OCI-LY7 (cell line): Measurements from ENCODE around the gene LPGAT1. TPM values are rescaled to one million over a fixed set of nuclear protein-coding genes. Genes with fewer than 3 reads are reported as not detected.

Experiments
- BruUV-seq: library from RNA; stranded (reverse); fragments of 400-500 nt; replicated peaks from 2 replicates; lab custom pipeline; 2021; lab: Mats Ljungman, UMichigan
- CTCF ChIA-PET: fragments of 300-600 bp; sonication (Branson Sonifier 250); formaldehyde crosslinking; loops from one replicate; lab custom pipeline; 2022; ENCODE audit warnings: antibody characterized with exemption; ENCODE audit not compliant: unreplicated experiment; lab: Charles Lee
- POLR2A ChIA-PET: fragments of 300-600 bp; sonication (Branson Sonifier 250); formaldehyde crosslinking; loops from one replicate; lab custom pipeline; 2022; ENCODE audit warnings: antibody characterized with exemption; lab: Charles Lee
- DNase-seq: peaks from one replicate; pipeline ENCODE4 v3.0.0-alpha.2; 2015; ENCODE audit warnings: low spot score
- H2AFZ ChIP-seq: fragments of 200-600 bp; sonication (generic), shearing (Covaris generic); 2 replicates; pipeline ENCODE4 v1.6.1; 2014; ENCODE audit warnings: mild to moderate bottlenecking, antibody characterized with exemption, low read length, moderate library complexity
- H3K27ac ChIP-seq: fragments of 200-600 bp; sonication (generic); 2 replicates; pipeline ENCODE4 v1.5.1; 2014; ENCODE audit warnings: mixed run types, low read depth, mild to moderate bottlenecking, moderate library complexity, low read length, inconsistent platforms; ENCODE audit not compliant: poor library complexity, severe bottlenecking
- H3K36me3 ChIP-seq: fragments of 200-600 bp; sonication (generic); 2 replicates; pipeline ENCODE4 v1.6.1; 2014; ENCODE audit warnings: mild to moderate bottlenecking, antibody characterized with exemption, low read length, moderate library complexity, mixed read lengths; ENCODE audit not compliant: insufficient read depth
- H3K4me1 ChIP-seq: fragments of 200-600 bp; sonication (generic); 2 replicates; pipeline ENCODE4 v1.5.1; 2014; ENCODE audit warnings: mild to moderate bottlenecking, low read length; ENCODE audit not compliant: insufficient read depth, poor library complexity, severe bottlenecking
- H3K4me2 ChIP-seq: fragments of 200-600 bp; sonication (generic); 2 replicates; pipeline ENCODE4 v1.6.1; 2014; ENCODE audit warnings: mild to moderate bottlenecking, low read length
- H3K4me3 ChIP-seq: fragments of 200-600 bp; sonication (generic); 2 replicates; pipeline ENCODE4 v1.5.1; 2014; ENCODE audit warnings: mild to moderate bottlenecking, low read depth, low read length; ENCODE audit not compliant: poor library complexity, severe bottlenecking
- H3K79me2 ChIP-seq: fragments of 200-600 bp; sonication (generic); 2 replicates; pipeline ENCODE4 v1.6.1; 2016; ENCODE audit warnings: low read depth, mild to moderate bottlenecking, low read length, moderate library complexity, mixed read lengths; ENCODE audit not compliant: insufficient read depth
- H3K9me2 ChIP-seq: fragments of 200-600 bp; sonication (generic); 2 replicates; pipeline ENCODE4 v1.6.1; 2016; ENCODE audit warnings: mild to moderate bottlenecking, low read length, mixed read lengths; ENCODE audit not compliant: insufficient read depth
- H3K9me3 ChIP-seq: fragments of 200-600 bp; sonication (generic); 2 replicates; pipeline ENCODE4 v1.6.1; 2014; ENCODE audit warnings: mild to moderate bottlenecking, mixed run types, low read length, mixed read lengths
- H4K20me1 ChIP-seq: fragments of 200-600 bp; sonication (generic); 2 replicates; pipeline ENCODE4 v1.6.1; 2014; ENCODE audit warnings: mild to moderate bottlenecking, antibody characterized with exemption, low read length, moderate library complexity, mixed read lengths; ENCODE audit not compliant: insufficient read depth
- EZH2phosphoT487 ChIP-seq: fragments of 200-600 bp; sonication (generic); IDR thresholded peaks from 2 replicates; pipeline ENCODE4 v1.6.1; 2018; ENCODE audit warnings: low read depth, borderline replicate concordance, mild to moderate bottlenecking, mixed run types, antibody characterized with exemption, low read length, moderate library complexity, mixed read lengths
- intact Hi-C: fragments of 100-400 bp; cut with micrococcal nuclease; formaldehyde crosslinking; loops from one replicate; pipeline ENCODE4 v1.10.0; 2022; ENCODE audit not compliant: unreplicated experiment
- total RNA-seq, 2 experiments: library from RNA; depleted of rRNA in 1 of 2; stranded (reverse); fragments of >200 nt in 1 of 2; shearing (Covaris generic) in 1 of 2; gene quantifications; 2 replicates each; pipeline ENCODE4 v1.2.3, GENCODE V29; 2014 to 2022
- TF ChIP-seq, protein P1 (sequence below): fragments of 200-600 bp; sonication (generic); conservative IDR thresholded peaks from 2 replicates; pipeline ENCODE4 v1.5.1; 2014; ENCODE audit warnings: mild to moderate bottlenecking, antibody characterized with exemption, low read length, moderate library complexity, mixed read lengths

The LPGAT1 gene
- total RNA-seq, 2 experiments from 2014 or later = 14.1 to 35.2 TPM

DNA sequence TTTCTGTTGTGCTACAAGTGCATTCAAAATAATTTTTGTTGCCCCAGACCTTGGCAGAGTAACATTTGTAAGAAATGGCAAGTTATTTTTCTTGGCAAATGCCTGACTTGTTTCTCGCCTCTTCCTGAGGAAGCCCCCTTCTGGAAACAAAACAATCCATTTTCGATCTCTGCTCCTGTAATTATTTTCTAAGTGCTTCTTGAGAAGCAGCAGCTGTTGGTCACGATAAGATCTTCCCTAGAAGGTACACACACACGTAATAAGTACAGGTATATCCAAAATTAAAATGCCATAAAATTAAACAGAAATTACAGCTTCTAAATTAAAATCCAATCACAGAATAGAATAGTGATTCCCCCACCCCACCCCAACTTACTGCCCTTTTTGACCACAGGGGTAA is 47.3 kb downstream of the LPGAT1 start:
- Histone ChIP-seq H3K4me3 (no peak overlapping the region), H4K20me1 (no peaks in the 10 kb centered on the region), H3K9me2 (no peaks in the 10 kb centered on the region), H3K4me2 (no peak overlapping the region), H2AFZ (no peak overlapping the region), H3K4me1 (no peaks in the 10 kb centered on the region), H3K27ac (no peak overlapping the region), H3K9me3 (no peaks in the 10 kb centered on the region), H3K36me3 (peaks cover 9% of the 10 kb centered on the region; the same call in 1 of the 2 replicates), H3K79me2 (no peaks in the 10 kb centered on the region)
- POLR2A ChIA-PET = no interaction called here
- no peak for DNase-seq
- intact Hi-C loops = no loop called here
- BruUV-seq = no TSS peak
- CTCF ChIA-PET = no interaction called here
- TF ChIP-seq, protein P1, sequence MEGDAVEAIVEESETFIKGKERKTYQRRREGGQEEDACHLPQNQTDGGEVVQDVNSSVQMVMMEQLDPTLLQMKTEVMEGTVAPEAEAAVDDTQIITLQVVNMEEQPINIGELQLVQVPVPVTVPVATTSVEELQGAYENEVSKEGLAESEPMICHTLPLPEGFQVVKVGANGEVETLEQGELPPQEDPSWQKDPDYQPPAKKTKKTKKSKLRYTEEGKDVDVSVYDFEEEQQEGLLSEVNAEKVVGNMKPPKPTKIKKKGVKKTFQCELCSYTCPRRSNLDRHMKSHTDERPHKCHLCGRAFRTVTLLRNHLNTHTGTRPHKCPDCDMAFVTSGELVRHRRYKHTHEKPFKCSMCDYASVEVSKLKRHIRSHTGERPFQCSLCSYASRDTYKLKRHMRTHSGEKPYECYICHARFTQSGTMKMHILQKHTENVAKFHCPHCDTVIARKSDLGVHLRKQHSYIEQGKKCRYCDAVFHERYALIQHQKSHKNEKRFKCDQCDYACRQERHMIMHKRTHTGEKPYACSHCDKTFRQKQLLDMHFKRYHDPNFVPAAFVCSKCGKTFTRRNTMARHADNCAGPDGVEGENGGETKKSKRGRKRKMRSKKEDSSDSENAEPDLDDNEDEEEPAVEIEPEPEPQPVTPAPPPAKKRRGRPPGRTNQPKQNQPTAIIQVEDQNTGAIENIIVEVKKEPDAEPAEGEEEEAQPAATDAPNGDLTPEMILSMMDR = no peak
- TF ChIP-seq EZH2phosphoT487 = no peak

DNA sequence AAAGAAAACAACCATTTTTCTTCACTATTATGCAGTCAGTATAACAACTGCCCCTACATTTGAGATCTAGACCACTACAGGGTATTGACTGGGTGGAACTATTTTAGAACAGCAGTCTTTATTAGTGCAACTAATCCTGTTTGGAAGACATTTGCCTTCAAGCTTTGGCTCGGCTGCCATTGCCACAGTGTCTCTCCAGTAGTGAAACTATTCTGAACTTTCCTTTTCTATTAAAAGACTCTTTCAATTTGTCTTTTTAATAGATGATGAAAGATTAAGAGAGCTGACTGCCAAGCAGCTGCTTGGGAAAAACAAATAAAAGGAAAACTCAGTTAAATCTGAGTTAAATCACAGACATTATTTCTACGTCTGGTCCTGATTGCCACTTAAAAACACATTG is 49.3 kb downstream of the LPGAT1 start:
- no peak overlapping the region for H3K4me3 ChIP-seq
- no peak overlapping the region for H2AFZ ChIP-seq
- no peak overlapping the region for H3K27ac ChIP-seq
- no peak for TF ChIP-seq EZH2phosphoT487
- TF ChIP-seq, protein P1 = no peak
- no peaks in the 10 kb centered on the region for H3K79me2 ChIP-seq
- H4K20me1 ChIP-seq = no peaks in the 10 kb centered on the region
- no peak overlapping the region for H3K4me2 ChIP-seq
- H3K36me3 ChIP-seq = peaks cover 10% of the 10 kb centered on the region; the same call in 1 of the 2 replicates
- POLR2A ChIA-PET = interaction anchor here (2.1 kb wide), 1 partner anchor 20 kb away, joined by 4 read pairs; no protein-coding TSS in a partner anchor
- intact Hi-C loops = no loop called here
- H3K9me2 ChIP-seq = no peaks in the 10 kb centered on the region
- CTCF ChIA-PET = no interaction called here
- no peaks in the 10 kb centered on the region for H3K9me3 ChIP-seq
- no peaks in the 10 kb centered on the region for H3K4me1 ChIP-seq
- BruUV-seq = no TSS peak
- no peak for DNase-seq

DNA sequence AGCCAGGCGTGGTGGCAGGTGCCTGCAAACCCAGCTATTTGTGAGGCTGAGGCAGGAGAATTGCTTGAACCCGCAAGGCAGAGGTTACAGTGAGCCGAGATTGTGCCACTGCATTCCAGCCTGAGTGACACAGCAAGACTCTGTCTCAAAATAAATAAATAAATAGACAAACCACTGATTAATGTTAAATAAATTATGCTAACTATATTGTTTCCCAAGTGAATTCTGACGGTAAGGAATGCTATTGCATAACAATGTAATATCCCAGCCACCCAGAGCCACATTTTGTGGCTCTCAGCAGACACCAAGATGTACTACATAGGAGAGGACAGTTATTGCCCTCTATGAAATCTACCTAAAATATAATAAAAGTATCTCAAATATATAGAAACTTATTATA is 55.4 kb downstream of the LPGAT1 start:
- intact Hi-C loops = no loop called here
- H3K4me2 ChIP-seq = no peak overlapping the region
- H3K4me1 ChIP-seq = no peaks in the 10 kb centered on the region
- H3K9me2 ChIP-seq = no peaks in the 10 kb centered on the region
- H3K79me2 ChIP-seq = no peaks in the 10 kb centered on the region
- H4K20me1 ChIP-seq = no peaks in the 10 kb centered on the region
- H3K4me3 ChIP-seq = no peak overlapping the region
- no peak overlapping the region for H2AFZ ChIP-seq
- H3K9me3 ChIP-seq = no peaks in the 10 kb centered on the region
- no peak for DNase-seq
- TF ChIP-seq EZH2phosphoT487 = no peak
- TF ChIP-seq, protein P1 = no peak
- peaks cover 10% of the 10 kb centered on the region; the same call in 1 of the 2 replicates for H3K36me3 ChIP-seq
- no TSS peak for BruUV-seq
- ChIA-PET CTCF (no interaction called here), POLR2A (no interaction called here)
- H3K27ac ChIP-seq = no peak overlapping the region
